BLaER1 (cell line): ENCODE measurements around the gene FGF4.

Source experiments
- H3K27ac ChIP-seq: shearing (Covaris generic); formaldehyde crosslinking; 2 replicates; pipeline ENCODE4 v1.8.1; 2022
- H3K27me3 ChIP-seq: shearing (Covaris generic); formaldehyde crosslinking; 2 replicates; pipeline ENCODE4 v1.8.1; 2022
- H3K36me3 ChIP-seq: shearing (Covaris generic); formaldehyde crosslinking; 2 replicates; pipeline ENCODE4 v1.8.1; 2022
- H3K4me1 ChIP-seq: shearing (Covaris generic); formaldehyde crosslinking; 2 replicates; pipeline ENCODE4 v1.8.1; 2022
- H3K4me2 ChIP-seq: shearing (Covaris generic); formaldehyde crosslinking; 2 replicates; pipeline ENCODE4 v1.8.1; 2022
- H3K4me3 ChIP-seq: shearing (Covaris generic); formaldehyde crosslinking; 2 replicates; pipeline ENCODE4 v1.8.1; 2022
- H3K9ac ChIP-seq: shearing (Covaris generic); formaldehyde crosslinking; 2 replicates; pipeline ENCODE4 v1.8.1; 2022
- H3K9me3 ChIP-seq: shearing (Covaris generic); formaldehyde crosslinking; 2 replicates; pipeline ENCODE4 v1.8.1; 2022
- H4K20me1 ChIP-seq: shearing (Covaris generic); formaldehyde crosslinking; 2 replicates; pipeline ENCODE4 v1.8.1; 2022
- Cebpa-rat ChIP-seq: shearing (Covaris generic); IDR thresholded peaks from 2 replicates; pipeline ENCODE4 v1.8.1; 2022

Gene FGF4

GRCh38 chr11:69799097-69799496, 24.0 kb upstream of the FGF4 start:
- Histone ChIP-seq H4K20me1 (no peaks in the 10 kb centered on the region), H3K9ac (no peak overlapping the region), H3K9me3 (no peaks in the 10 kb centered on the region; the same call in 1 of the 2 replicates), H3K27ac (no peak overlapping the region), H3K36me3 (no peaks in the 10 kb centered on the region), H3K27me3 (no peaks in the 10 kb centered on the region), H3K4me3 (no peak overlapping the region), H3K4me1 (no peaks in the 10 kb centered on the region), H3K4me2 (no peak overlapping the region)
- TF ChIP-seq Cebpa-rat, result no peak

- Histone ChIP-seq H3K36me3 (no peaks in the 10 kb centered on the region), H3K4me2 (no peak overlapping the region), H3K27me3 (no peaks in the 10 kb centered on the region), H3K9ac (no peak overlapping the region), H3K4me1 (no peaks in the 10 kb centered on the region), H3K9me3 (no peaks in the 10 kb centered on the region; the same call in 1 of the 2 replicates), H3K27ac (no peak overlapping the region), H4K20me1 (no peaks in the 10 kb centered on the region), H3K4me3 (no peak overlapping the region)
- TF ChIP-seq Cebpa-rat, result no peak
These were observed 22.8 kb upstream of the FGF4 start for GRCh38 chr11:69797737-69798528.

- H3K9ac ChIP-seq, result no peak overlapping the region
- TF ChIP-seq Cebpa-rat, result no peak
- peaks cover 7% of the 10 kb centered on the region; the same call in 1 of the 2 replicates for H3K4me1 ChIP-seq
- H3K4me3 ChIP-seq, result no peak overlapping the region
- no peaks in the 10 kb centered on the region for H4K20me1 ChIP-seq
- no peak overlapping the region for H3K4me2 ChIP-seq
- no peak overlapping the region for H3K27ac ChIP-seq
- H3K27me3 ChIP-seq, result no peaks in the 10 kb centered on the region
- H3K9me3 ChIP-seq, result no peaks in the 10 kb centered on the region; the same call in 1 of the 2 replicates
- no peaks in the 10 kb centered on the region for H3K36me3 ChIP-seq
These were observed 22.0 kb upstream of the FGF4 start for GRCh38 chr11:69797156-69797555.

GRCh38 chr11:69796063-69796462, 20.9 kb upstream of the FGF4 start:
- no peak overlapping the region for H3K4me2 ChIP-seq
- H3K4me3 ChIP-seq, result no peak overlapping the region
- no peaks in the 10 kb centered on the region for H3K36me3 ChIP-seq
- no peaks in the 10 kb centered on the region for H4K20me1 ChIP-seq
- no peak overlapping the region for H3K9ac ChIP-seq
- peaks cover 7% of the 10 kb centered on the region; the same call in 1 of the 2 replicates for H3K4me1 ChIP-seq
- H3K27ac ChIP-seq, result no peak overlapping the region
- no peaks in the 10 kb centered on the region; the same call in 1 of the 2 replicates for H3K9me3 ChIP-seq
- TF ChIP-seq Cebpa-rat, result no peak
- H3K27me3 ChIP-seq, result no peaks in the 10 kb centered on the region

GRCh38 chr11:69791276-69792180, 16.4 kb upstream of the FGF4 start:
- Histone ChIP-seq H3K36me3 (no peaks in the 10 kb centered on the region), H4K20me1 (no peaks in the 10 kb centered on the region), H3K27ac (no peak overlapping the region), H3K9ac (no peak overlapping the region), H3K9me3 (no peaks in the 10 kb centered on the region), H3K4me1 (peaks cover 7% of the 10 kb centered on the region; the same call in 1 of the 2 replicates), H3K27me3 (no peaks in the 10 kb centered on the region), H3K4me3 (no peak overlapping the region), H3K4me2 (no peak overlapping the region)
- no peak for TF ChIP-seq Cebpa-rat

GRCh38 chr11:69788956-69789355, 13.8 kb upstream of the FGF4 start:
- no peak for TF ChIP-seq Cebpa-rat
- H3K27me3 ChIP-seq, result no peaks in the 10 kb centered on the region

GRCh38 chr11:69787906-69788305, 12.8 kb upstream of the FGF4 start:
- H3K36me3 ChIP-seq, result no peaks in the 10 kb centered on the region
- H3K4me3 ChIP-seq, result no peak overlapping the region
- no peaks in the 10 kb centered on the region for H3K27me3 ChIP-seq
- no peak overlapping the region for H3K4me2 ChIP-seq
- H3K4me1 ChIP-seq, result peaks cover 7% of the 10 kb centered on the region; the same call in 1 of the 2 replicates
- H3K9me3 ChIP-seq, result no peaks in the 10 kb centered on the region
- no peak for TF ChIP-seq Cebpa-rat
- no peak overlapping the region for H3K9ac ChIP-seq
- no peak overlapping the region for H3K27ac ChIP-seq
- no peaks in the 10 kb centered on the region for H4K20me1 ChIP-seq

More at GRCh38 chr11:69788956-69789355, 13.8 kb upstream of the FGF4 start:
- no peaks in the 10 kb centered on the region for H4K20me1 ChIP-seq
- H3K9me3 ChIP-seq, result no peaks in the 10 kb centered on the region
- no peak overlapping the region for H3K4me3 ChIP-seq
- no peak overlapping the region for H3K4me2 ChIP-seq
- H3K27ac ChIP-seq, result no peak overlapping the region
- peaks cover 7% of the 10 kb centered on the region; the same call in 1 of the 2 replicates for H3K4me1 ChIP-seq
- H3K36me3 ChIP-seq, result no peaks in the 10 kb centered on the region
- no peak overlapping the region for H3K9ac ChIP-seq

GRCh38 chr11:69787457-69787856, 12.3 kb upstream of the FGF4 start:
- Histone ChIP-seq H3K9ac (no peak overlapping the region), H3K36me3 (no peaks in the 10 kb centered on the region), H3K4me3 (no peak overlapping the region), H3K27me3 (no peaks in the 10 kb centered on the region), H3K4me1 (peaks cover 2% of the 10 kb centered on the region; the same call in 1 of the 2 replicates), H4K20me1 (no peaks in the 10 kb centered on the region), H3K27ac (no peak overlapping the region), H3K9me3 (no peaks in the 10 kb centered on the region), H3K4me2 (no peak overlapping the region)
- TF ChIP-seq Cebpa-rat, result no peak

GRCh38 chr11:69781241-69781640, 6.1 kb upstream of the FGF4 start:
- H4K20me1 ChIP-seq, result peaks cover 8% of the 10 kb centered on the region; the same call in 1 of the 2 replicates
- H3K27ac ChIP-seq, result no peak overlapping the region
- peaks cover 16% of the 10 kb centered on the region for H3K27me3 ChIP-seq
- H3K4me3 ChIP-seq, result no peak overlapping the region
- H3K4me2 ChIP-seq, result no peak overlapping the region
- no peak for TF ChIP-seq Cebpa-rat
- no peaks in the 10 kb centered on the region for H3K36me3 ChIP-seq
- no peaks in the 10 kb centered on the region for H3K4me1 ChIP-seq
- no peaks in the 10 kb centered on the region for H3K9me3 ChIP-seq
- H3K9ac ChIP-seq, result no peak overlapping the region

- Histone ChIP-seq H3K4me1 (peaks cover 12% of the 10 kb centered on the region), H4K20me1 (peaks cover 32% of the 10 kb centered on the region), H3K4me3 (no peak overlapping the region), H3K4me2 (no peak overlapping the region), H3K36me3 (no peaks in the 10 kb centered on the region), H3K9ac (no peak overlapping the region), H3K9me3 (no peaks in the 10 kb centered on the region), H3K27ac (no peak overlapping the region), H3K27me3 (peaks cover 37% of the 10 kb centered on the region)
- TF ChIP-seq Cebpa-rat, result no peak
These were observed 3.2 kb upstream of the FGF4 start for GRCh38 chr11:69778373-69778772.
